Upper lobe of left lung (tissue), 4 donors: Measurements from ENCODE around the gene OR10A4.
"Not testable (repeated sequence)": the region's sequence is repeated elsewhere in the genome, so short reads cannot be mapped to it uniquely, and the experiment has no call there.

Experiments used
- POLR2AphosphoS5 ChIP-seq, 2 donors: sonication (generic); formaldehyde crosslinking; IDR thresholded peaks; one replicate each; pipeline ENCODE4 v1.5.1; 2017; ENCODE audit warnings: antibody characterized with exemption in 2 of 2
- TF ChIP-seq, protein P1 (sequence below), 6 experiments: fragments of 450-650 bp in 4 of 6; fragments of 200-600 bp in 2 of 6; sonication (generic) in 2 of 6; IDR thresholded peaks; one replicate each; pipeline ENCODE4 v1.5.1; 2016 to 2019; ENCODE audit warnings: antibody characterized with exemption in 6 of 6

DNA sequence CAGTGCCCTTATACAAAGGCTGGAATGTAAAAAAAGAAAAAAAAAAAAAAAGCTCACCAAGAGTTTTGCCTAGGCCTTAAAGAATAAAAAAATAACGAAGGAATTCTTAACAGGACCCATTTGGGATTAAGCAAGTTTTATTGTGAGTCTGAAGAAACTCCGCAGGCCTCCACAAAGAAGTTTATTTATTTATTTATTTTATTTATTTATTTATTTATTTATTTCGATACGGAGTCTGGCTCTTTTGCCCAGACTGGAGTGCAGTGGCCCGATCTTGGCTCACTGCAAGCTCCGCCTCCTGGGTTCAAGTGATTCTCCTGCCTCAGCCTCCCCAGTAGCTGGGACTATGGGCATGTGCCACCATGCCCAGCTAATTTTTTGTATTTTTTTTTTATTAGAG lies 21.6 kb upstream of the OR10A4 start:
- TF ChIP-seq, protein P1, sequence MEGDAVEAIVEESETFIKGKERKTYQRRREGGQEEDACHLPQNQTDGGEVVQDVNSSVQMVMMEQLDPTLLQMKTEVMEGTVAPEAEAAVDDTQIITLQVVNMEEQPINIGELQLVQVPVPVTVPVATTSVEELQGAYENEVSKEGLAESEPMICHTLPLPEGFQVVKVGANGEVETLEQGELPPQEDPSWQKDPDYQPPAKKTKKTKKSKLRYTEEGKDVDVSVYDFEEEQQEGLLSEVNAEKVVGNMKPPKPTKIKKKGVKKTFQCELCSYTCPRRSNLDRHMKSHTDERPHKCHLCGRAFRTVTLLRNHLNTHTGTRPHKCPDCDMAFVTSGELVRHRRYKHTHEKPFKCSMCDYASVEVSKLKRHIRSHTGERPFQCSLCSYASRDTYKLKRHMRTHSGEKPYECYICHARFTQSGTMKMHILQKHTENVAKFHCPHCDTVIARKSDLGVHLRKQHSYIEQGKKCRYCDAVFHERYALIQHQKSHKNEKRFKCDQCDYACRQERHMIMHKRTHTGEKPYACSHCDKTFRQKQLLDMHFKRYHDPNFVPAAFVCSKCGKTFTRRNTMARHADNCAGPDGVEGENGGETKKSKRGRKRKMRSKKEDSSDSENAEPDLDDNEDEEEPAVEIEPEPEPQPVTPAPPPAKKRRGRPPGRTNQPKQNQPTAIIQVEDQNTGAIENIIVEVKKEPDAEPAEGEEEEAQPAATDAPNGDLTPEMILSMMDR (IDR thresholded peaks at IDR 0.05): not testable (repeated sequence)
- TF ChIP-seq POLR2AphosphoS5 (IDR thresholded peaks at IDR 0.05): not testable (repeated sequence)
